ENCODE results near the gene MEFV. TPM values are rescaled to one million over a fixed set of nuclear protein-coding genes. Genes with fewer than 3 reads are reported as not detected.

Gene MEFV
- total and polyA plus RNA-seq, 2 of the 13 experiments (the other 11 are each of a cell fraction or from before 2014, with no cell fraction given): 0.22 TPM; not detected in 1

DNA sequence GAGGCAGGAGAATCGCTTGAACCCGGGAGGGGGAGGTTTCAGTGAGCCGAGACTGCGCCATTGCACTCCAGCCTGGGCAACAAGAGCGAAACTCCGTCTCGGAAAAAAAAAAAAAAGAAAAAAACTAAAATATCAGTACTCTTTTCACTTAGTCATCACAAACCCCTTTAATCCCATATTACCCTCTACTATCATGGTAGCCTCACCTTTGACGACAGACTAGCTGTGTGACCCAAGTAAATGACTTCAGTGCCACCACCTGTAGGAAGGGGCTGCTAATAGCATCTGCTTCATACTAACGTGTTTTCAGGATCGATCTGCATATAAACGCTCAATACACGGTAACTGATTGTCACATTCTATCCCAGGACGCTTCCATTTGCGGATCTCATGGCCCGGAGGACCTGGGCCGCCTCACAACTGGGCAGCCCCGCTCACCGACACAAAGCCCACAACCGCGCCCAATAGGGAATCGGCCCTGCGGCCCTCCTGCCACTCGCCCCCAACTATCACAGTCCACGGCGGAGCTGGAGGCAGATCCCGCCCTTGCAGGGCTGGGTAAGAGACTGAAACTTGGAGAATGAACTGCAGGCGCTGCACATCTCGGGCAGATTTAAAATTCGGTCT, 25.8 kb upstream of the MEFV start (continued):
- TF ChIP-seq, protein P1, sequence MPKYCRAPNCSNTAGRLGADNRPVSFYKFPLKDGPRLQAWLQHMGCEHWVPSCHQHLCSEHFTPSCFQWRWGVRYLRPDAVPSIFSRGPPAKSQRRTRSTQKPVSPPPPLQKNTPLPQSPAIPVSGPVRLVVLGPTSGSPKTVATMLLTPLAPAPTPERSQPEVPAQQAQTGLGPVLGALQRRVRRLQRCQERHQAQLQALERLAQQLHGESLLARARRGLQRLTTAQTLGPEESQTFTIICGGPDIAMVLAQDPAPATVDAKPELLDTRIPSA (CRISPR knock-in tag; IDR thresholded peaks at IDR 0.05; ENCODE audit: borderline replicate concordance): no peak
- no peak for TF ChIP-seq ARID2 (CRISPR knock-in tag; IDR thresholded peaks at IDR 0.05; ENCODE audit: borderline replicate concordance)
- TF ChIP-seq NCOA1 (CRISPR knock-in tag; IDR thresholded peaks at IDR 0.05): no peak
- TF ChIP-seq JUND (CRISPR knock-in tag; IDR thresholded peaks at IDR 0.05): no peak
- no peak for TF ChIP-seq ZNF343 (CRISPR knock-in tag; IDR thresholded peaks at IDR 0.05)
- TF ChIP-seq MAFF (IDR thresholded peaks at IDR 0.05; ENCODE audit: low read depth, low read length): 0 out of 2 replicates have a peak, but pooled peaks have one; percentile 13
- TF ChIP-seq CHD4 (IDR thresholded peaks at IDR 0.05; ENCODE audit: borderline replicate concordance, low read length): no peak
- TF ChIP-seq EED (CRISPR knock-in tag; IDR thresholded peaks at IDR 0.05): no peak
- TF ChIP-seq ETV5 (CRISPR knock-in tag; IDR thresholded peaks at IDR 0.05; ENCODE audit: borderline replicate concordance): no peak
- no peak; the same call in 1 of the 2 replicates for TF ChIP-seq ZNF782 (CRISPR knock-in tag; IDR thresholded peaks at IDR 0.05; ENCODE audit: borderline replicate concordance)
- TF ChIP-seq ZNF282 (IDR thresholded peaks at IDR 0.05; ENCODE audit: partially characterized antibody): no peak
- TF ChIP-seq ZNF530 (CRISPR knock-in tag; IDR thresholded peaks at IDR 0.05; ENCODE audit: low read depth): no peak
- TF ChIP-seq, protein P2, sequence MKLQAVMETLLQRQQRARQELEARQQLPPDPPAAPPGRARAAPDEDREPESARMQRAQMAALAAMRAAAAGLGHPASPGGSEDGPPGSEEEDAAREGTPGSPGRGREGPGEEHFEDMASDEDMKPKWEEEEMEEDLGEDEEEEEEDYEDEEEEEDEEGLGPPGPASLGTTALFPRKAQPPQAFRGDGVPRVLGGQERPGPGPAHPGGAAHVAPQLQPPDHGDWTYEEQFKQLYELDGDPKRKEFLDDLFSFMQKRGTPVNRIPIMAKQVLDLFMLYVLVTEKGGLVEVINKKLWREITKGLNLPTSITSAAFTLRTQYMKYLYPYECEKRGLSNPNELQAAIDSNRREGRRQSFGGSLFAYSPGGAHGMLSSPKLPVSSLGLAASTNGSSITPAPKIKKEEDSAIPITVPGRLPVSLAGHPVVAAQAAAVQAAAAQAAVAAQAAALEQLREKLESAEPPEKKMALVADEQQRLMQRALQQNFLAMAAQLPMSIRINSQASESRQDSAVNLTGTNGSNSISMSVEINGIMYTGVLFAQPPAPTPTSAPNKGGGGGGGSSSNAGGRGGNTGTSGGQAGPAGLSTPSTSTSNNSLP (IDR thresholded peaks at IDR 0.05; ENCODE audit: low read depth, low read length): no peak
- no peak for TF ChIP-seq CREB1 (IDR thresholded peaks at IDR 0.05)
- TF ChIP-seq CREB1 (CRISPR knock-in tag; IDR thresholded peaks at IDR 0.05): 0 out of 2 replicates have a peak, but pooled peaks have one; percentile 33
- no peak for TF ChIP-seq ZNF382 (CRISPR knock-in tag; IDR thresholded peaks at IDR 0.05; ENCODE audit: borderline replicate concordance)
- no peak for TF ChIP-seq SMYD3 (CRISPR knock-in tag; IDR thresholded peaks at IDR 0.05)
- no peak; the same call in 1 of the 2 replicates for TF ChIP-seq ZNF761 (CRISPR knock-in tag; conservative IDR thresholded peaks at IDR 0.05)
- TF ChIP-seq, protein P3, sequence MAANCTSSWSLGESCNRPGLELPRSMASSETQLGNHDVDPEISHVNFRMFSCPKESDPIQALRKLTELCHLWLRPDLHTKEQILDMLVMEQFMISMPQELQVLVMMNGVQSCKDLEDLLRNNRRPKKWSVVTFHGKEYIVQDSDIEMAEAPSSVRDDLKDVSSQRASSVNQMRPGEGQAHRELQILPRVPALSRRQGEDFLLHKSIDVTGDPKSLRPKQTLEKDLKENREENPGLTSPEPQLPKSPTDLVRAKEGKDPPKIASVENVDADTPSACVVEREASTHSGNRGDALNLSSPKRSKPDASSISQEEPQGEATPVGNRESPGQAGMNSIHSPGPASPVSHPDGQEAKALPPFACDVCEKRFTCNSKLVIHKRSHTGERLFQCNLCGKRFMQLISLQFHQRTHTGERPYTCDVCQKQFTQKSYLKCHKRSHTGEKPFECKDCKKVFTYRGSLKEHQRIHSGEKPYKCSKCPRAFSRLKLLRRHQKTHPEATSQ (CRISPR knock-in tag; IDR thresholded peaks at IDR 0.05; ENCODE audit: borderline replicate concordance): no peak
- TF ChIP-seq FOXA1 (IDR thresholded peaks at IDR 0.05): no peak
- TF ChIP-seq FOXA1 (CRISPR knock-in tag; IDR thresholded peaks at IDR 0.05): no peak
- no peak for TF ChIP-seq GLI4 (CRISPR knock-in tag; IDR thresholded peaks at IDR 0.05; ENCODE audit: borderline replicate concordance)
- no peak for TF ChIP-seq TBL1XR1 (IDR thresholded peaks at IDR 0.05; ENCODE audit: borderline replicate concordance, low read length, partially characterized antibody)
- TF ChIP-seq, protein P4, sequence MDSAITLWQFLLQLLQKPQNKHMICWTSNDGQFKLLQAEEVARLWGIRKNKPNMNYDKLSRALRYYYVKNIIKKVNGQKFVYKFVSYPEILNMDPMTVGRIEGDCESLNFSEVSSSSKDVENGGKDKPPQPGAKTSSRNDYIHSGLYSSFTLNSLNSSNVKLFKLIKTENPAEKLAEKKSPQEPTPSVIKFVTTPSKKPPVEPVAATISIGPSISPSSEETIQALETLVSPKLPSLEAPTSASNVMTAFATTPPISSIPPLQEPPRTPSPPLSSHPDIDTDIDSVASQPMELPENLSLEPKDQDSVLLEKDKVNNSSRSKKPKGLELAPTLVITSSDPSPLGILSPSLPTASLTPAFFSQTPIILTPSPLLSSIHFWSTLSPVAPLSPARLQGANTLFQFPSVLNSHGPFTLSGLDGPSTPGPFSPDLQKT (CRISPR knock-in tag; IDR thresholded peaks at IDR 0.05; ENCODE audit: borderline replicate concordance): no peak
- TF ChIP-seq TBX2 (CRISPR knock-in tag; IDR thresholded peaks at IDR 0.05; ENCODE audit: borderline replicate concordance): no peak; the same call in 1 of the 2 replicates
- no peak for TF ChIP-seq SIX1 (CRISPR knock-in tag; IDR thresholded peaks at IDR 0.05; ENCODE audit: borderline replicate concordance)
- TF ChIP-seq SMARCE1 (IDR thresholded peaks at IDR 0.05; ENCODE audit: borderline replicate concordance): no peak
- no peak for TF ChIP-seq TAF15 (IDR thresholded peaks at IDR 0.05; ENCODE audit: low read depth, low read length, poor library complexity, severe bottlenecking)
